ENCODE data around the gene RSL24D1. TPM values are rescaled to one million over a fixed set of nuclear protein-coding genes. Genes with fewer than 3 reads are reported as not detected.

The RSL24D1 gene
- 71.7 and 94.1 TPM in 2 replicates for total RNA-seq

GRCh38 chr15:55196458-55197361, at the start of gene RSL24D1:
Gene RSL24D1, minus strand, starts transcription at chr15:55196941. Its CDS starts 51 bp downstream, at chr15:55196890.

Other genes starting within 250 kb of the RSL24D1 start
- 4.7 and 4.8 TPM in 2 replicates for gene RAB27A, start 92.9 kb upstream of the RSL24D1 start, total RNA-seq
- 5.1 and 8.5 TPM in 2 replicates for gene PIGBOS1, start 122.2 kb upstream of the RSL24D1 start, total RNA-seq
- gene PIGB, start 122.3 kb upstream of the RSL24D1 start, total RNA-seq, result 12.5 and 13.7 TPM in 2 replicates
- gene CCPG1, start 211.4 kb upstream of the RSL24D1 start, total RNA-seq, result 13.1 and 18.7 TPM in 2 replicates
- gene PIERCE2, start 211.6 kb upstream of the RSL24D1 start, total RNA-seq, result 0.73 and 1.4 TPM in 2 replicates